Measurements from ENCODE around the gene COASY. TPM values are rescaled to one million over a fixed set of nuclear protein-coding genes. Genes with fewer than 3 reads are reported as not detected.
A peak's percentile ranks its signal among the peaks of the same experiment; 100 is the strongest.

The COASY gene
- total RNA-seq, 1 experiment from 2014 or later = 29.5 TPM

GRCh38 chr17:42586514-42587230 is 24.7 kb downstream of the COASY start:
- in situ Hi-C loops (cut with HindIII; ENCODE audit: low pct_unique_long_range_greater_than_20kb, low sequenced_read_pairs) = no loop called here
- no peak for DNase-seq (ENCODE audit: low read depth)

DNA sequence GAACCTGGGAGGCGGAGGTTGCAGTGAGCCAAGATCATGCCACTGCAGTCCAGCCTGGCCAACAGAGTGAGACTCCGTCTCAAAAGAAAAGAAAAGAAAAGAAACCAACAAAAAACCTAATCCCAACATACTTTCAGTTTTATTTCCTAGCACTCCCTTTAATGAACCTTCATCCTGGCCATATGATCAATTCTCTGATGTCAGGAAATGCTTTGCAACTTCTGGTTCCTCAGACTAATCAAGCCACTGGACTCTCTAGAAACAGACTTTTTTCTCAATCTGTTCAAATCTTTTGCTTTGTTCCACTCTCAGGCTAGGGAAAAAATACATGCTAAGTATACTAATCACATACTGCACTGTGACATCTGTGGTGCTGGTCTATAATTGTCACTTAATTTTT is 28.9 kb downstream of the COASY start:
- no peak for DNase-seq (ENCODE audit: low read depth)
- in situ Hi-C loops (cut with HindIII; ENCODE audit: low pct_unique_long_range_greater_than_20kb, low sequenced_read_pairs) = no loop called here

GRCh38 chr17:42591411-42591810 is 29.5 kb downstream of the COASY start:
- in situ Hi-C loops (cut with HindIII; ENCODE audit: low pct_unique_long_range_greater_than_20kb, low sequenced_read_pairs) = no loop called here

DNA sequence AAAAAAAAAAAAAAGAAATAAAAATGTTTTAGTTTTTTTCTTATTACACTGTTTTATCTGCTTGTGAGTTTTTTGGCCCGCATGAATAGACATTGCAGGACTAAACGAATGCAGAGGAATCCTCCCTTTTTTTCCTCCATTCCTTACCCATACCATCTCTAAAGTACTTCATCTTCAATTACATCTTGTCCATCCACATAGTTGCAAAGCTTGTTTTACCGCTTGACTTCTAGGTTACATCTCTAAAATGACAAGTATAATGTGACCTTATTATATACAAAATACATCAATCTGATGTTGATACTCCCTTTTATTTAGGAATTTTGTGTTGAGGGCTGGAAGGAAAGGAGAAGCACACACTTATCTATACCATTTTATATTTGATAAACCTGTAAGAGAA is 34.4 kb downstream of the COASY start:
- in situ Hi-C loops (cut with HindIII; ENCODE audit: low pct_unique_long_range_greater_than_20kb, low sequenced_read_pairs) = no loop called here
- DNase-seq (ENCODE audit: low read depth) = no peak

More at GRCh38 chr17:42591411-42591810, 29.5 kb downstream of the COASY start:
- no peak for DNase-seq (ENCODE audit: low read depth)

GRCh38 chr17:42598905-42599304 is 37.0 kb downstream of the COASY start:
- in situ Hi-C loops (cut with HindIII; ENCODE audit: low pct_unique_long_range_greater_than_20kb, low sequenced_read_pairs) = no loop called here
- DNase-seq (ENCODE audit: low read depth) = no peak

DNA sequence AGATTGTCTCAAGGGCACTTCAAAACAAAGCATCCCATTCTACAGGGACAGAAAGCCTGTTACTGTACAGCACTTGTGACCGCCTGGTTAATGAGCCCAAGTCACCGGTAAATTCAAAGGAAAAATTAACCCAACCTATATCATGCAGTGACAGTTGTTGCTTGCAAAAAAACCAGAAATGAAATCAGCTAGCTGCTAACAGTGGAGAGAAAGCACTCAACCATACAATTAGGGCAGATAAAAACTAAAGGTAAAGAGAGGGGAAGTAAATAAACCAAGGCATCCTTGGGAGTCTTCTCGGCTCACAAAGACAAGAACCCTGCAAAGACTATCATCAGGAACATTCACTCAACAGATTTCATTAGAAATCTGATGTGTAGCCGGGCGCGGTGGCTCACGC is 41.4 kb downstream of the COASY start:
- no peak for DNase-seq (ENCODE audit: low read depth)
- in situ Hi-C loops (cut with HindIII; ENCODE audit: low pct_unique_long_range_greater_than_20kb, low sequenced_read_pairs) = loop anchor here (10.0 to 25.0 kb wide), 2 partner anchors 61 to 134 kb away; partner anchors contain the start of gene EZH1

DNA sequence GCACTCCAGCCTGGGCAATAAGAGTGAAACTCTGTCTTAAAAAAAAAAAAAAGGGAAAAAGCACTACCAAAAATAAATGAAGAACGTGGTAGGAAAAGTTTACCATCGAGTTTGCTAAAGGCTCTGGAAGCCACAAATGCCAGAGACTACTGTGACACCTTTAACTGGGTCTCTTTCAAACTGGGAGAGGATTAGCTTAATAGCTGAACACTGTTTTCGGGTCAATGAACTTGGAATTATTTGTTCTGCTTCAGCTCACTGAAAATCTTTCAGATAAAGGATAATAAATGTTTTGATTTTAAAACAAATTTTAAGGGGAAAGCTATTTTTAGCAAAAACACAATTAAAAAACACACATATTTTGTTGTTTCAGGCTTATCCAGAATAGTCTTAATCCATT is 45.8 kb downstream of the COASY start:
- no peak for DNase-seq (ENCODE audit: low read depth)
- in situ Hi-C loops (cut with HindIII; ENCODE audit: low pct_unique_long_range_greater_than_20kb, low sequenced_read_pairs) = loop anchor here (10.0 to 25.0 kb wide), 2 partner anchors 57 to 130 kb away; partner anchors contain the start of gene EZH1

DNA sequence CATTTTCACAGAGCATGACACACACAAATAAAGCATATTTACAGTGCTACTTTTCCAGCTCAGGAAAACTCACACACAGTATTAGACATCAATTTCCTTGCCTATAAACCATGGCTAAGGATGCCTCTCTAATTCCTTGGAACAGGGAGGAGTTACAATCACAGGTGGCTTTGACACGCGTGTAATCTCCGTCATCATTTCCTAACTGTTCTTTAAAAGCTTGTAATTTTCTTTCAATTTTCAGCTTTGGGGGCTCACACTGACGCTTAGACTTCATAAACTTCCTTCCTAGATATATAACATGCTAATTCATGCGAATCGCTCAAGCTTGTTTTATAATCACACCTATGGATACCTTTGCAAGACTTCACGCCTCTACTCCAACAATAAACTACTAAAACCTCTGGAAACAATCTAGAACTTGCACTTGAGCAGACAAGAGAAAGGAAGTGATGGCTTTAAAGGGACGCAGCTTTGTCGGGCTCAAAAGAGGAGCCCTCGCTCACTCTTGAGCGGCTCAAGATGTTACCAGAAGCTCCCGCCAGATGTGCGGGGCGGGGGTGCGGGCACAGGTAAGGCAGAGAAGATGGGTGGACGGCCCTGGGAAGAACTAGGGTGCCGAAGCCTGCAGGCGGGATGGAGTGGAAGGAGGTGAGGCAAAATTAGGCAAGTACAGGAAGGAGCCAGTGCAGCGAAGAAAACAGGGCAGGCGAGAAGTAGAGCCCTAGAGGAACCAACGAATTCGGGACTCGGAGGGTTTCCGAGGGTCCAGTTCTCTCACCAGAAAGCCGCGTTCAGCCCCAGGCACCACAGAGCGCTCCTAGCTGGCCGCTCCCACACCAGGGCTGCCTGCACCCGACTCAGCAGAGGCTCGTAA is 46.6 kb downstream of the COASY start:
- in situ Hi-C loops (cut with HindIII; ENCODE audit: low pct_unique_long_range_greater_than_20kb, low sequenced_read_pairs) = loop anchor here (10.0 to 25.0 kb wide), 2 partner anchors 56 to 129 kb away; partner anchors contain the start of gene EZH1
- no peak for DNase-seq (ENCODE audit: low read depth)

DNA sequence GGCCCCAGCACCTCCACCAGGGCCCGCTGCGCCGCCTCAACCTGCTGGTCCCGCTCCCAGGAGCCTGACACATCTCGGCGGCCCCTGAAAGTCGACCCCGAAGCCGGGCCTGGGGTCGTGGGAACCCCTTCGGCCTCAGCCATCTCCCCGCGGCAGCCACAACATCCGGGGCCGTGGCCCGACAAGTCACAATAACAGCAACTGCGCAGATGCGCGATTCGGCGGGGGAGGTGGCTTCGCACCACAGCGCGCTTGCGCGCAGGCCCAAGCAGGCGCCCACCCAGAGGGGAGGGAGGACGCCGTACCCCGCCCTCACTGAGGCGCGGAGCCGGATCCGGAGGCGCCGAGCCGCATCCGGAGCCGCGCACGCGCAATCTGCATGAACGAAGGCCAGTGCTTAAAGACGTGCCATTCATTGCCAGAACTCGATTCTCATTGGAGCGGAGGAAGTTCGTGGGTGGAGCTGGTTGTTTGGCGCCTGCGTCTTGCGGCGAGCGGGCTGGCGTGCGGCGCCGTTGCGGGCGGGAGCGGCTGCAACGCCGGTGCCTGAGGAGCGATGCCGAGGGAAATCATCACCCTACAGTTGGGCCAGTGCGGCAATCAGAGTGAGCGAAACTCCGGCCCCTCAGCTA is 47.4 kb downstream of the COASY start, which contains the start of the genes RETREG3 and TUBG1:
Gene RETREG3 (minus strand): TSS at position 193 of the 632 bp plus-strand sequence. CDS start 50 bp downstream, at position 143.
Gene TUBG1 (plus strand): TSS at position 502 of the 632 bp plus-strand sequence. CDS start 55 bp downstream, at position 557.
- peak; percentile 99 for DNase-seq (ENCODE audit: low read depth)
- in situ Hi-C loops (cut with HindIII; ENCODE audit: low pct_unique_long_range_greater_than_20kb, low sequenced_read_pairs) = loop anchor here (10.0 to 25.0 kb wide), 2 partner anchors 56 to 128 kb away; partner anchors contain the start of gene EZH1

GRCh38 chr17:42609814-42610801 is 48.2 kb downstream of the COASY start:
- DNase-seq (ENCODE audit: low read depth) = peak; percentile 12
- in situ Hi-C loops (cut with HindIII; ENCODE audit: low pct_unique_long_range_greater_than_20kb, low sequenced_read_pairs) = loop anchor here (10.0 to 25.0 kb wide), 2 partner anchors 55 to 127 kb away; partner anchors contain the start of gene EZH1

- in situ Hi-C loops (cut with HindIII; ENCODE audit: low pct_unique_long_range_greater_than_20kb, low sequenced_read_pairs) = loop anchor here (25.0 kb wide), 1 partner anchor 125 kb away; the partner anchor contains the start of gene EZH1
- DNase-seq (ENCODE audit: low read depth) = no peak
Measured at GRCh38 chr17:42612013-42612412, 50.1 kb downstream of the COASY start.

DNA sequence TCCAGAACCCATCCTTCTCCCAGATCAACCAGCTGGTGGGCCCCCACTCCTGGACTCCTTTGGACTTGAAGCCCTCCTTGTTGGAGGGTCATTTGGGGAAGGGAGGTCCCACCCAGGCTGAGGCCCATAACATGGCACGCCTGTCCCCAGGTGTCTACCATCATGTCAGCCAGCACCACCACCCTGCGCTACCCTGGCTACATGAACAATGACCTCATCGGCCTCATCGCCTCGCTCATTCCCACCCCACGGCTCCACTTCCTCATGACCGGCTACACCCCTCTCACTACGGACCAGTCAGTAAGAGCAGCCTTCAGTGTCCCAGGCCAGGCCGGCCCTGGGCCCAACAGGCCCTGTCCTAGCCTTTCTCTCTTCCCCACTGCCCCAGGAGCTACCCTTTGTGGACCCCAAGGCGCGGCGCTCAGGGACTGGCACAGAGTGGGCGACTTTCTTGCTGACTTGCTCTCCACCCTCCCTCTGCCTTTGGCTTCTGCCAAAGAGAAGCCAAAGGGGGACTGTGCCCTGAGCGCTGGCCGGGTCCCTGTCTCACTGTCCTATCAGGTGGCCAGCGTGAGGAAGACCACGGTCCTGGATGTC is 51.8 kb downstream of the COASY start:
- DNase-seq (ENCODE audit: low read depth) = no peak
- in situ Hi-C loops (cut with HindIII; ENCODE audit: low pct_unique_long_range_greater_than_20kb, low sequenced_read_pairs) = loop anchor here (25.0 kb wide), 1 partner anchor 124 kb away; the partner anchor contains the start of gene EZH1

Other genes starting within 250 kb of the COASY start
- gene STAT3, start 173.7 kb upstream of the COASY start, total RNA-seq (2014; rRNA removed; shearing (Covaris generic); ENCODE audit: low replicate concordance) = 21.0 and 29.7 TPM in 2 replicates
- gene CAVIN1, start 138.9 kb upstream of the COASY start, total RNA-seq (2014; rRNA removed; shearing (Covaris generic); ENCODE audit: low replicate concordance) = 287 and 330 TPM in 2 replicates
- gene ATP6V0A1, start 103.3 kb upstream of the COASY start, total RNA-seq (2014; rRNA removed; shearing (Covaris generic); ENCODE audit: low replicate concordance) = 42.0 and 49.6 TPM in 2 replicates
- 53.9 and 64.5 TPM in 2 replicates for gene NAGLU, start 25.9 kb upstream of the COASY start, total RNA-seq (2014; rRNA removed; shearing (Covaris generic); ENCODE audit: low replicate concordance)
- gene HSD17B1, start 9.2 kb upstream of the COASY start, total RNA-seq (2014; rRNA removed; shearing (Covaris generic); ENCODE audit: low replicate concordance) = not detected in 2 replicates
- gene MLX, start 5.0 kb downstream of the COASY start, total RNA-seq (2014; rRNA removed; shearing (Covaris generic); ENCODE audit: low replicate concordance) = 13.0 and 21.9 TPM in 2 replicates
- gene PSMC3IP, start 15.6 kb downstream of the COASY start, total RNA-seq (2014; rRNA removed; shearing (Covaris generic); ENCODE audit: low replicate concordance) = 3.4 and 8.6 TPM in 2 replicates
- gene RETREG3, start 47.2 kb downstream of the COASY start, total RNA-seq (2014; rRNA removed; shearing (Covaris generic); ENCODE audit: low replicate concordance) = 50.5 and 90.2 TPM in 2 replicates
- gene TUBG1, start 47.5 kb downstream of the COASY start, total RNA-seq (2014; rRNA removed; shearing (Covaris generic); ENCODE audit: low replicate concordance) = 74.8 and 76.6 TPM in 2 replicates
- gene TUBG2, start 97.1 kb downstream of the COASY start, total RNA-seq (2014; rRNA removed; shearing (Covaris generic); ENCODE audit: low replicate concordance) = 3.1 and 6.7 TPM in 2 replicates
- 20.5 and 21.5 TPM in 2 replicates for gene PLEKHH3, start 114.8 kb downstream of the COASY start, total RNA-seq (2014; rRNA removed; shearing (Covaris generic); ENCODE audit: low replicate concordance)
- not detected in 2 replicates for gene CCR10, start 119.7 kb downstream of the COASY start, total RNA-seq (2014; rRNA removed; shearing (Covaris generic); ENCODE audit: low replicate concordance)
- gene CNTNAP1, start 120.4 kb downstream of the COASY start, total RNA-seq (2014; rRNA removed; shearing (Covaris generic); ENCODE audit: low replicate concordance) = 2.0 and 3.2 TPM in 2 replicates
- gene EZH1, start 182.9 kb downstream of the COASY start, total RNA-seq (2014; rRNA removed; shearing (Covaris generic); ENCODE audit: low replicate concordance) = 8.2 and 21.3 TPM in 2 replicates
- gene RAMP2, start 199.1 kb downstream of the COASY start, total RNA-seq (2014; rRNA removed; shearing (Covaris generic); ENCODE audit: low replicate concordance) = not detected in 2 replicates
- 123 and 179 TPM in 2 replicates for gene VPS25, start 211.3 kb downstream of the COASY start, total RNA-seq (2014; rRNA removed; shearing (Covaris generic); ENCODE audit: low replicate concordance)
- not detected in 2 replicates for gene WNK4, start 218.5 kb downstream of the COASY start, total RNA-seq (2014; rRNA removed; shearing (Covaris generic); ENCODE audit: low replicate concordance)
- 211 and 246 TPM in 2 replicates for gene COA3, start 236.6 kb downstream of the COASY start, total RNA-seq (2014; rRNA removed; shearing (Covaris generic); ENCODE audit: low replicate concordance)
- 0.09 TPM in 1 of 2 replicates, not detected in the other for gene CNTD1, start 236.7 kb downstream of the COASY start, total RNA-seq (2014; rRNA removed; shearing (Covaris generic); ENCODE audit: low replicate concordance)